ENCODE data around the gene TMEM175. TPM values are rescaled to one million over a fixed set of nuclear protein-coding genes. Genes with fewer than 3 reads are reported as not detected.

Gene TMEM175
- 10 to 100 TPM; 44.1 to 74.6 TPM for total RNA-seq

DNA sequence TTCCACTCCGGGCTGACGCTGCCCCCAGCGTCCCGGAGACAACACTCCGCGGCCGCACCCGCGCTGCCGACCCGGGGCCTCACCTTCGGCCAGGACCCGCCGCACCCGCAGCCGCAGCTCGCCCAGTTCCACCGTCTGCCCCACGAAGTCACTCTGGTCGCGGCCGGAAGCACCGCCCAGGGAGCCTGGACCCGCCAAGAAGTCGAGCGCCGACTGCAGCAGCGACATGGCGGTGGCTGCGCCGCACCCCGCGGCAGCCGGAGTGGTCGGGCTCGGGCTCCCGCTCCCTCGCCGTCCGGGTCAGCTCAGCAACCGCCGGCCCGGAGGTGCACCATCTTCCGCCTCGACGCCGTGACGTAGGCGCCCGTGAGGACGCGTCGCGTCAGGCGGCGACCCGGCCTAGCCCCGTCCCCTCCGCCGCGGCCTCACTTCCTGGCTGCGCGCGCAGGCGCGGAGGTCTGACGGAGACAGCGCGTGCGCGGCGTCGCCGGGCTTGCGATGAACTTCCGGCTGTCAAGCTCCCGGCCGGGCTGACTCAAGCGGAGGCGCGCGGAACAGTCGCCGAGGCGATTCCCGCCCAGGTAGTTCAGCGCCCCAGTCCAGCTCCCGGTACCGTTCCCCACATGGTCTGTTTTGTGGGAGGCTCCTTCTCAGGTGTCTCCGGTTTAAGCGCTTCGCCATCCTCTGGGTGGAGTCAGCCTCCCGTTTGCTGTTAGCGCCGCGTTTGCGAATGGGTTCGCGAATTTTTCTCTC lies at the start of gene TMEM175, which contains the start of gene GAK:
TMEM175 (plus strand) TSS at position 501 of the 753 bp plus-strand sequence. CDS start 15,280 bp downstream, outside the sequence.
GAK (minus strand) TSS at position 357 of the 753 bp plus-strand sequence; CDS start at position 228, 129 bp downstream.
- Histone ChIP-seq H3K4me3 (peak within 1 kb of the TSS; percentile 89 to 97), H3K36me3 (no peaks in the 10 kb centered on the region), H3K27ac (peak within 1 kb of the TSS; percentile 82 to 83), H3K9me3 (no peaks in the 10 kb centered on the region), H3K4me1 (replicated peaks) (peaks cover 14% of the 10 kb centered on the region), H3K27me3 (replicated peaks; ENCODE audit: insufficient read depth) (no peaks in the 10 kb centered on the region)
- peak; percentile 93 for DNase-seq (ENCODE audit: low spot score)
- intact Hi-C loops (cut with DNase I) = loop anchor here (5.0 kb wide), 1 partner anchor 40 kb away; the partner anchor contains the start of gene DGKQ
- 0% methylated on average over 41 of the region's 99 CpGs for WGBS
- peak; percentile 83 for TF ChIP-seq POLR2A (IDR thresholded peaks at IDR 0.05)
- TF ChIP-seq, protein P1, sequence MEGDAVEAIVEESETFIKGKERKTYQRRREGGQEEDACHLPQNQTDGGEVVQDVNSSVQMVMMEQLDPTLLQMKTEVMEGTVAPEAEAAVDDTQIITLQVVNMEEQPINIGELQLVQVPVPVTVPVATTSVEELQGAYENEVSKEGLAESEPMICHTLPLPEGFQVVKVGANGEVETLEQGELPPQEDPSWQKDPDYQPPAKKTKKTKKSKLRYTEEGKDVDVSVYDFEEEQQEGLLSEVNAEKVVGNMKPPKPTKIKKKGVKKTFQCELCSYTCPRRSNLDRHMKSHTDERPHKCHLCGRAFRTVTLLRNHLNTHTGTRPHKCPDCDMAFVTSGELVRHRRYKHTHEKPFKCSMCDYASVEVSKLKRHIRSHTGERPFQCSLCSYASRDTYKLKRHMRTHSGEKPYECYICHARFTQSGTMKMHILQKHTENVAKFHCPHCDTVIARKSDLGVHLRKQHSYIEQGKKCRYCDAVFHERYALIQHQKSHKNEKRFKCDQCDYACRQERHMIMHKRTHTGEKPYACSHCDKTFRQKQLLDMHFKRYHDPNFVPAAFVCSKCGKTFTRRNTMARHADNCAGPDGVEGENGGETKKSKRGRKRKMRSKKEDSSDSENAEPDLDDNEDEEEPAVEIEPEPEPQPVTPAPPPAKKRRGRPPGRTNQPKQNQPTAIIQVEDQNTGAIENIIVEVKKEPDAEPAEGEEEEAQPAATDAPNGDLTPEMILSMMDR (IDR thresholded peaks at IDR 0.05) = peak in 2 of 4 experiments; percentile 36 to 51
- TF ChIP-seq POLR2AphosphoS5 (IDR thresholded peaks at IDR 0.05) = peak; percentile 94

GRCh38 chr4:882646-883045 lies 49.6 kb upstream of the TMEM175 start:
- 91% methylated on average over 22 of the region's 22 CpGs for WGBS
- Histone ChIP-seq H3K27me3 (replicated peaks; ENCODE audit: insufficient read depth) (no peaks in the 10 kb centered on the region), H3K4me1 (replicated peaks) (no peaks in the 10 kb centered on the region), H3K4me3 (no peak overlapping the region), H3K36me3 (peaks cover 0 to 15% of the 10 kb centered on the region in 2 donors), H3K27ac (no peak overlapping the region), H3K9me3 (no peaks in the 10 kb centered on the region)
- intact Hi-C loops (cut with DNase I) = no loop called here
- TF ChIP-seq, protein P1 (IDR thresholded peaks at IDR 0.05) = no peak
- TF ChIP-seq POLR2A (IDR thresholded peaks at IDR 0.05) (no peak), POLR2AphosphoS5 (IDR thresholded peaks at IDR 0.05) (no peak)
- DNase-seq (ENCODE audit: low spot score) = no peak

GRCh38 chr4:883377-884095 lies 48.7 kb upstream of the TMEM175 start:
- DNase-seq (ENCODE audit: low spot score) = no peak
- TF ChIP-seq POLR2A (IDR thresholded peaks at IDR 0.05) (no peak), POLR2AphosphoS5 (IDR thresholded peaks at IDR 0.05) (no peak)
- TF ChIP-seq, protein P1 (IDR thresholded peaks at IDR 0.05) = no peak
- Histone ChIP-seq H3K4me3 (no peak overlapping the region), H3K4me1 (replicated peaks) (no peaks in the 10 kb centered on the region), H3K36me3 (peaks cover 0 to 15% of the 10 kb centered on the region in 2 donors), H3K27me3 (replicated peaks; ENCODE audit: insufficient read depth) (no peaks in the 10 kb centered on the region), H3K9me3 (no peaks in the 10 kb centered on the region), H3K27ac (no peak overlapping the region)
- intact Hi-C loops (cut with DNase I) = no loop called here
- WGBS = 92% methylated on average over 25 of the region's 26 CpGs

GRCh38 chr4:884259-884658 lies 48.0 kb upstream of the TMEM175 start:
- Histone ChIP-seq H3K36me3 (peaks cover 0 to 15% of the 10 kb centered on the region in 2 donors), H3K4me1 (replicated peaks) (no peaks in the 10 kb centered on the region), H3K27me3 (replicated peaks; ENCODE audit: insufficient read depth) (no peaks in the 10 kb centered on the region), H3K27ac (no peak overlapping the region), H3K9me3 (no peaks in the 10 kb centered on the region), H3K4me3 (no peak overlapping the region)
- TF ChIP-seq POLR2A (IDR thresholded peaks at IDR 0.05) = no peak
- 82% methylated on average over 14 of the region's 15 CpGs for WGBS
- no peak for DNase-seq (ENCODE audit: low spot score)
- intact Hi-C loops (cut with DNase I) = no loop called here

GRCh38 chr4:884896-885295 lies 47.4 kb upstream of the TMEM175 start:
- Histone ChIP-seq H3K9me3 (no peaks in the 10 kb centered on the region), H3K4me1 (replicated peaks) (no peaks in the 10 kb centered on the region), H3K4me3 (no peak overlapping the region), H3K27ac (no peak overlapping the region), H3K27me3 (replicated peaks; ENCODE audit: insufficient read depth) (no peaks in the 10 kb centered on the region), H3K36me3 (peaks cover 0 to 15% of the 10 kb centered on the region in 2 donors)
- intact Hi-C loops (cut with DNase I) = no loop called here
- DNase-seq (ENCODE audit: low spot score) = no peak
- TF ChIP-seq POLR2A (IDR thresholded peaks at IDR 0.05) = no peak
- TF ChIP-seq POLR2AphosphoS5 (IDR thresholded peaks at IDR 0.05) = no peak
- TF ChIP-seq, protein P1 (IDR thresholded peaks at IDR 0.05) = no peak
- 83% methylated on average over 24 of the region's 24 CpGs for WGBS

Measured in prostate gland (tissue), 2 donors.